ENCODE results near the gene USP49. TPM values are rescaled to one million over a fixed set of nuclear protein-coding genes. Genes with fewer than 3 reads are reported as not detected.

USP49 gene
- total and polyA plus RNA-seq, 2 donors (not counting 1 experiment from before 2014, with no cell fraction given) = 1.5 to 2.3 TPM

DNA sequence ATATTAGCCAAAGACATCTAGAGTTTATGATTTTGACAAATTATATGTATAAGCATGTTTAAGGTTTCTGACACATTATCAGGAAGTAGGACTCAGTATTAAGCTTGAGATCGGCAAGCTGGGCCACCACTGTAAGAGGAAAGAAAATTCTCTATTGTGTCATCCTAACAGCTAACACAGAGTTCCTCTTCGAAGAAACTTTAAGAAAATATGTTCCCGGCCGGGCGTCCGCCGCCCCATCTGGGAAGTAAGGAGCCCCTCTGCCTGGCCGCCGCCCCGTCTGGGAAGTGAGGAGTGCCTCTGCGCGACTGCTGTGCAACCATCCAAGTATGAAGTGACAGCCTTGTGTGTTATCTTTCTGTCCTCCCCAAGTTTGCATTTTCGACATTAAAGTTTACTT, 23.0 kb downstream of the USP49 start:
- Histone ChIP-seq H3K27me3 (ENCODE audit: control insufficient read depth, insufficient read depth, low read length) (no peaks in the 10 kb centered on the region), H3K4me1 (ENCODE audit: control insufficient read depth, extremely low read depth, insufficient read depth, low read length) (no peaks in the 10 kb centered on the region), H3K9me3 (ENCODE audit: control insufficient read depth, insufficient read depth, low read depth, low read length) (no peaks in the 10 kb centered on the region), H3K36me3 (ENCODE audit: control insufficient read depth, insufficient read depth, low read length) (no peaks in the 10 kb centered on the region), H3K4me2 (ENCODE audit: extremely low read depth, insufficient read depth, low read length) (no peak overlapping the region), H3K9ac (ENCODE audit: insufficient read depth, low read length) (no peak overlapping the region), H3K4me3 (replicated peaks in 1 of 4; ENCODE audit: control extremely low read depth in 1 of 4, insufficient read depth in 1 of 4, low read depth in 3 of 4, low read length in 4 of 4) (no peak overlapping the region), H3K27ac (ENCODE audit: insufficient read depth, low read length) (no peak overlapping the region), H4K20me1 (ENCODE audit: control insufficient read depth, extremely low read depth, insufficient read depth, low read length) (no peaks in the 10 kb centered on the region), H3K79me2 (ENCODE audit: control insufficient read depth, insufficient read depth, low read length) (no peaks in the 10 kb centered on the region), H2AFZ (ENCODE audit: low read length) (no peak overlapping the region)
- TF ChIP-seq, protein P1, sequence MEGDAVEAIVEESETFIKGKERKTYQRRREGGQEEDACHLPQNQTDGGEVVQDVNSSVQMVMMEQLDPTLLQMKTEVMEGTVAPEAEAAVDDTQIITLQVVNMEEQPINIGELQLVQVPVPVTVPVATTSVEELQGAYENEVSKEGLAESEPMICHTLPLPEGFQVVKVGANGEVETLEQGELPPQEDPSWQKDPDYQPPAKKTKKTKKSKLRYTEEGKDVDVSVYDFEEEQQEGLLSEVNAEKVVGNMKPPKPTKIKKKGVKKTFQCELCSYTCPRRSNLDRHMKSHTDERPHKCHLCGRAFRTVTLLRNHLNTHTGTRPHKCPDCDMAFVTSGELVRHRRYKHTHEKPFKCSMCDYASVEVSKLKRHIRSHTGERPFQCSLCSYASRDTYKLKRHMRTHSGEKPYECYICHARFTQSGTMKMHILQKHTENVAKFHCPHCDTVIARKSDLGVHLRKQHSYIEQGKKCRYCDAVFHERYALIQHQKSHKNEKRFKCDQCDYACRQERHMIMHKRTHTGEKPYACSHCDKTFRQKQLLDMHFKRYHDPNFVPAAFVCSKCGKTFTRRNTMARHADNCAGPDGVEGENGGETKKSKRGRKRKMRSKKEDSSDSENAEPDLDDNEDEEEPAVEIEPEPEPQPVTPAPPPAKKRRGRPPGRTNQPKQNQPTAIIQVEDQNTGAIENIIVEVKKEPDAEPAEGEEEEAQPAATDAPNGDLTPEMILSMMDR (conservative IDR thresholded peaks at IDR 0.05 in 1 of 2, IDR thresholded peaks at IDR 0.05 in 1 of 2; ENCODE audit: low read depth in 1 of 2, low read length in 2 of 2) = no peak
- TF ChIP-seq EZH2 (IDR thresholded peaks at IDR 0.05; ENCODE audit: low read length, missing control alignments) = no peak
- DNase-seq (ENCODE audit: low read depth in 2 of 2) = no peak

DNA sequence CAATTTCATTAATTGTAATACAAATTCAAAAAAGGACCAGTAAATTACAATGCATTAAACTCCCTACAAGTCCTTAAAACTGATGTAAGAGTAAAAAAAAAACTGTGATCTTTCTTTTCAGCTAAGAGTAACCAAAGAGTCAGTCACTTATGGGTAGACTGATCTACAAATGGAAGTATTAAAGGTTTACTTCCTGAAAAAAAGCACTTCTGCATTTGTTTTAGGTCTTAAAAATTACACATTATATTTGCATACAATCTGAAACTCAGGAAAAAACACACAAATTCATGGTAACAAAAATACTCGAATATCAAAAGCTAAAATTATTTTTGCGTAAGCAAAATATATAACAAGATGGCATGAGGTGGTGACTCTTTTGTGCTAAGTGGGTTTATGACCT, 23.5 kb downstream of the USP49 start:
- Histone ChIP-seq H3K4me2 (ENCODE audit: extremely low read depth, insufficient read depth, low read length) (no peak overlapping the region), H3K27ac (ENCODE audit: insufficient read depth, low read length) (no peak overlapping the region), H3K9ac (ENCODE audit: insufficient read depth, low read length) (no peak overlapping the region), H3K79me2 (ENCODE audit: control insufficient read depth, insufficient read depth, low read length) (no peaks in the 10 kb centered on the region), H2AFZ (ENCODE audit: low read length) (no peak overlapping the region), H4K20me1 (ENCODE audit: control insufficient read depth, extremely low read depth, insufficient read depth, low read length) (no peaks in the 10 kb centered on the region), H3K9me3 (ENCODE audit: control insufficient read depth, insufficient read depth, low read depth, low read length) (no peaks in the 10 kb centered on the region), H3K4me1 (ENCODE audit: control insufficient read depth, extremely low read depth, insufficient read depth, low read length) (no peaks in the 10 kb centered on the region), H3K27me3 (ENCODE audit: control insufficient read depth, insufficient read depth, low read length) (no peaks in the 10 kb centered on the region), H3K36me3 (ENCODE audit: control insufficient read depth, insufficient read depth, low read length) (no peaks in the 10 kb centered on the region), H3K4me3 (replicated peaks in 1 of 4; ENCODE audit: control extremely low read depth in 1 of 4, insufficient read depth in 1 of 4, low read depth in 3 of 4, low read length in 4 of 4) (no peak overlapping the region)
- no peak for DNase-seq (ENCODE audit: low read depth in 2 of 2)
- no peak for TF ChIP-seq EZH2 (IDR thresholded peaks at IDR 0.05; ENCODE audit: low read length, missing control alignments)
- TF ChIP-seq, protein P1 (conservative IDR thresholded peaks at IDR 0.05 in 1 of 2, IDR thresholded peaks at IDR 0.05 in 1 of 2; ENCODE audit: low read depth in 1 of 2, low read length in 2 of 2) = no peak

DNA sequence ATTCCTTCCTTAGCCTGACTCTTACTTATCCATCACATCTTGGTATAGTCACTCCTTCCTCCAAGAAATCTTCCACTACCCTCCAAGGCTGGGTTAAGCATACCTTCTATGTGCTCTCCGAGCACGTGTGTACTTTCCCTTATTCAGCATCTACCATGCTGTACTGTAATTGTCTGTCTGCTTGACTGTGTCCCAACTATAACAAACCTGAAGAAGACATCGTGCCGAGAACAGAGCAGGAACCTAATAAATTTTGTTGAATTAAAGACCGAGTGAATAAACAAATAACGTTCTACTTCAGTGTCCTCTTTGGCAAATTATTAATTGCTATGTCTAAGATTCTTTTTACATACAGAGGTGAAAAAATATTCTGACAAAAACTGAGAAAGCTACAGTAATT, 35.8 kb downstream of the USP49 start:
- no peaks in the 10 kb centered on the region for H3K27me3 ChIP-seq (ENCODE audit: control insufficient read depth, insufficient read depth, low read length)
- H3K9me3 ChIP-seq (ENCODE audit: control insufficient read depth, insufficient read depth, low read depth, low read length) = no peaks in the 10 kb centered on the region
- no peak for TF ChIP-seq EZH2 (IDR thresholded peaks at IDR 0.05; ENCODE audit: low read length, missing control alignments)
- TF ChIP-seq, protein P1 (conservative IDR thresholded peaks at IDR 0.05 in 1 of 2, IDR thresholded peaks at IDR 0.05 in 1 of 2; ENCODE audit: low read depth in 1 of 2, low read length in 2 of 2) = no peak
- no peaks in the 10 kb centered on the region for H4K20me1 ChIP-seq (ENCODE audit: control insufficient read depth, extremely low read depth, insufficient read depth, low read length)
- H3K79me2 ChIP-seq (ENCODE audit: control insufficient read depth, insufficient read depth, low read length) = no peaks in the 10 kb centered on the region
- no peak for DNase-seq (ENCODE audit: low read depth in 2 of 2)
- no peak overlapping the region for H3K9ac ChIP-seq (ENCODE audit: insufficient read depth, low read length)
- no peak overlapping the region for H3K27ac ChIP-seq (ENCODE audit: insufficient read depth, low read length)
- no peak overlapping the region for H3K4me2 ChIP-seq (ENCODE audit: extremely low read depth, insufficient read depth, low read length)
- no peaks in the 10 kb centered on the region for H3K36me3 ChIP-seq (ENCODE audit: control insufficient read depth, insufficient read depth, low read length)
- no peak overlapping the region for H3K4me3 ChIP-seq (replicated peaks in 1 of 4; ENCODE audit: control extremely low read depth in 1 of 4, insufficient read depth in 1 of 4, low read depth in 3 of 4, low read length in 4 of 4)
- no peak overlapping the region for H2AFZ ChIP-seq (ENCODE audit: low read length)
- H3K4me1 ChIP-seq (ENCODE audit: control insufficient read depth, extremely low read depth, insufficient read depth, low read length) = no peaks in the 10 kb centered on the region

Data from fibroblast of lung (primary cell).